Right renal pelvis (tissue), 4 donors: Measurements from ENCODE around the gene TMEM184A. TPM values are rescaled to one million over a fixed set of nuclear protein-coding genes. Genes with fewer than 3 reads are reported as not detected.

Experiments used
- DNase-seq, 4 donors: peaks; one replicate each; pipeline ENCODE4 v3.0.0-alpha.2; 2013; ENCODE audit warnings: low read depth in 4 of 4, low spot score in 3 of 4, missing footprints in 1 of 4
- polyA plus RNA-seq, 4 donors: library from polyadenylated mRNA; unstranded; fragments of 120-200 nt; gene quantifications; one replicate each; pipeline ENCODE4 v1.2.1, GENCODE V29; 2013; ENCODE audit not compliant: insufficient read length in 4 of 4

Gene TMEM184A
- polyA plus RNA-seq, 4 donors = 6.0 to 9.1 (median 7.4) TPM

DNA sequence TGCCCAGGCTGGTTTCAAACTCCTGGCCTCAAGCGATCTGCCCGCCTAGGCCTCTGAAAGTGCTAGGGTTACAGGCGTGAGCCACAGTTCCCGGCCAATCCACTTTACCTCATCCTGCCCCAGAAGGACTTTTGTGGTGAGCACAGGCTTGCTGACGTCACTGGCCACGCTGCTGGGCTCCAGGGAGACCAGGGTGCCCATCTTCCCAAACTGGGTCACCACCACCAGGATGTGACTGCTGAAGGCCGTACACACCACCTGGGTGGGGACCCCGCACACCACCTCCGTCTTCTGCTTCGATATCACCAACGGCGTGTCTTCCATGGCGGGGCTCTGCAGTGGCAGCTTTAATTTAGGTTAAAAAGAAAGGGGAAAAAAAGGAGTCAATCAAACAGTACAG lies 13.0 kb upstream of the TMEM184A start:
- DNase-seq = no peak

DNA sequence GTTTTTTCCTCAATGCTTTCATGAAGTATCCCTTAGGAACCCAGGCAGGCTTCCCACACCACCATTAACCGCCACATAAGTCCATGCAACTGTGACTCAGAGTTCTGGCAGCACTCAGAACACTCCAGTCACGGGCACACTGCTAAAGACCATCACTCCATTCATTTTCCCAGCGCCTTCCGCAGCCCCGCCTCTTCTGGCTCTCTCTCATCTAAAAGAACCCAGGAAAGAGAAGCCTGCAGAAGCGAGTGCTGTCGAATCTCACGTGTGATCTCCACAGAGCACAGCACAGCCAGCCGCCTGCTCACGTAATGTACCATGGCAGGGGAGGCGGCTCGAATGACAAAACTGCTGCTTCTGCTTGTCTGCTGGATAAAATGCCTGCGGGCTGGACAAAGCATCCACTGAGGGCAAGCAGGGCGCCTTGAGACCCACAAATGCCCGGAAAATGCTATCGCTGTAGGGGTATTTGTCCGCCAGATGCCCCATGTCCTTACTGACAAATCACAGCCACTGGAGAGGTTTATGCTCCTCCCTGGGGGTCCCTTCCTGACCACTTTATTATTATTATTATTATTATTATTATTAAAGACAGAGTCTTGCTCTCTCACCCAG lies 12.0 kb upstream of the TMEM184A start:
- DNase-seq = no peak

DNA sequence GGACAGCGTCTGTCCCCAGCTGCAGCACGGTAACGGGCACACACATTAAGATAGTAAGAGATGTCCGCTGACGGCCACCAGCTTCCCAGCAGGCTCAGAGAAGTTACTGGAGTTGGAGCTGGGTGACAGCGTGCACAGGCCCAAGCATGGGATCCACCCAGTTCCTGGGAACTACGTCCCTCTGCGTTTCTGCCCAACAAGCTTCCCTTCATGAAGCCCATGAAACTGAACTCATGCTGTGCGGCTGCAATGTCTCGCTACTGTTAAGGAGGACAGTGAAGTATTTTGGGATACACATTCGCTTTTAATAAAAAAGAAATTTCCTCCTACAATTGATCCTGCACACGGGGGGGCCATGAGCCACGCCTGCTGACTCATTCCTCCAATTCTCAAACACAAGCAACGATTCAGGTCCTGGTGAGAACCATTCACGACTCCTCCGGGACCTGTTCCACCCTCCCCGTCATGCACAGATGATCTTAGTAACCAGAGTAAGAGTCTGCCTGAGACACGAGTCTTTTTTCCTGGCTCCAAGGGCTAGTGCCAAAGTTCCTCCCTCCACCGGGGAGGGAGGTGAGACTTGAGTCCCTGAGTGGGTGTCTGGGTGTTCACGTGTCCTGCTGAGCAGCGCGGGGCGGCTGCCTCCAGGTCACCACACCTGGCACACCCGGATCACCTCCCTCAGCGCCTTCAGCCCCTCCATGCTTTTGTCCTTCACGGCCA lies 11.2 kb upstream of the TMEM184A start:
- DNase-seq = peak in 1 of 4 donors; percentile 40

DNA sequence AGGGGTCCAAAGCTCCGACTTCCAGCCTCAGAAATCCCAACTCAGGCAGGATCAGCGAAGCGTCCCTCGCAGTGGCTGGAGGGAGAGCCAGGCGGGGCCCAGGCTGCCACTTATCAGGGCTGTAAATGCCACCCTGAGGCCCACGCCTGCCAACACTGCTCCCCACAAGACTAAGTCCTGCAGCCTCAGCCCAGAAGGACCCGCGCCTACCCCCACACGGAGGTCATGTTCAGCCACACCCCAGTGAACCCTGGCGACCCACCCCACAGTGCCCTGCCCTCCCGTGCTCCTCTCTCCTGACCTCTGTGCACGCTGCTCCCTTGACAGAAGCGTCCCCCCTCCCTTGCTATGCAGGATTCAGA lies 10.7 kb upstream of the TMEM184A start:
- DNase-seq = no peak

DNA sequence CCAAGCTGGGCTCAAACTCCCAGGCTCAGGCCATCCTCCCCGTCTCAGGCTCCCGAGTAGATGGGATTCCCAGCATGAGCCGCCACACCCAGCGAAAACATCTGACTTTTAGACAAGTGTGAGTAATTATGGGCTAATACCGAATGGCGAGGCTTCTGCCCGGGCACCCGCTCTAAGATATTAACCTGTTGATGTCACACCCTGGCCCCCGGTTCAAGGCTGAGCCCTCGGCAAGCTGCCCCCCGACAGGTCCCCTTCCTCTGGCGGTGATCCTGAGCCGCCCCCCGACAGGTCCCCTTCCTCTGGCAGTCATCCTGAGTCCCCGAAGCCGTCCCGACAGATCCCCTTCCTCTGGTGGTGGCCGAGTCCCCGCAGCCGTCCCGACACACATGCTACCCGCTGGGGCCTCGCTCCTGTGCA lies 8.6 kb upstream of the TMEM184A start:
- DNase-seq = no peak

DNA sequence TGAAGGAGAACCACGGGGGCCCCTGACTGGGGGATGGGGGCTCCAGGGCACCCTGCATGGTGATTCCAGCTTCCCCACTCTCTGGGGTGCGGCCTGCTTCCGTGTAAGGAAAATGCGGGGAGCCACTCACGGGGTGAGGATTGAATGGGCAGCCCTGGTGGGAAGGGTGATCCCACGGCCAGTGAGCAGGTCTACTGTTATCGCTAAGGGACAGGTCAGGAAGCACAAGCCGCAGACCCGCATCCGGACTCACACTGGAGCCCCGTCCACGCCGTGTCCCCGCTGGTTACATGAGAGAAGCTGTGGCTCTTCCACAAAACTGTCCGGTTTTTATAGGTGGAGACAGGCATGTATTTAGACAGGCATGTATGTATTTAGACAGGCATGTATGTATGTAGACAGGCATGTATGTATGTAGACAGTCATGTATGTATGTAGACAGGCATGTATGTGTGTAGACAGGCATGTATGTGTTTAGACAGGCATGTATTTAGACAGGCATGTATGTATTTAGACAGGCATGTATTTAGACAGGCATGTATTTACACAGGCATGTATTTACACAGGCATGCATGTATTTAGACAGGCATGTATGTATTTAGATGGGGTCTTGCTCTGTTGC lies 8.1 kb upstream of the TMEM184A start:
- no peak for DNase-seq

DNA sequence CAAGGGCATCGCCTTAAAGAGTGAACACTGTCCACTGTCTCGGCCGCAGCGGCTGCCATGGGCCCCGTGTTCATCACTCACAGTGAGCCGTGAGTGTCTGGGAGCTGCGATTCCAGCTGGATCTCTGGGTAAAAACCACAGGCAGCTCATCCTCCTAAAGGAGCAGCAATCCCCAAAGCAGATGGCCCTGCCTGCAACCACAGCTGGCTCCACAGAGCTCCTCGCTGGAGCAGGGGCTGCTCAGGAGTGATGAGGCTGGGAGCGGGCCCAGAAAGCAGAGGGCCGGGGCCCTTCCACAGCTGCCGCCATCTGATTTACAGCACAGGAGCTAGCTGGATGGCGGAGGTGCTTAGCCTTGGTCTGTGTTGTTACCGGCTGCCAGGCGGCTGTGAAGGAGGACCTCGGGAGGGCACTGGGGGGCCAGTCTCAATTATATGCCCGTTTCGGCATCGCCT lies 6.6 kb upstream of the TMEM184A start:
- DNase-seq = no peak

DNA sequence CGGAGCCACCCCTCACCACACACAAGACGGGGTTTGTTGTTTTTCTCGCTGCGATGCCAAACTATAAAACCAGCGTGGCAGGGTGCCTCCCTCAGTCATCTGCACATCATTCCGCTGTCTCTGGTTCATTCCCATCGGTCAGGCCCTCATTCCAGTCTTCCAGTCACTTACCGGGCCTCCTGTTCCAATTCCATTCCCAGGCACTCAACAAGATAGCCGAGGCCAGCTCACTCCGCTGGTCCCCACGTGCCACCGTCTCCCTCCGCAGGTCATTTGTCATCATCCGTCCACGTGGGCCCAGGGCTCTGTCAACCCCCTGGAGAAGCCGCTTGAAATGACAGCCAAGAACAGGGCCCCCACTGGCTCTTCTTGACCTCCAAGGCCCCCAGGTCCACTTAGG lies 6.1 kb upstream of the TMEM184A start:
- no peak for DNase-seq

DNA sequence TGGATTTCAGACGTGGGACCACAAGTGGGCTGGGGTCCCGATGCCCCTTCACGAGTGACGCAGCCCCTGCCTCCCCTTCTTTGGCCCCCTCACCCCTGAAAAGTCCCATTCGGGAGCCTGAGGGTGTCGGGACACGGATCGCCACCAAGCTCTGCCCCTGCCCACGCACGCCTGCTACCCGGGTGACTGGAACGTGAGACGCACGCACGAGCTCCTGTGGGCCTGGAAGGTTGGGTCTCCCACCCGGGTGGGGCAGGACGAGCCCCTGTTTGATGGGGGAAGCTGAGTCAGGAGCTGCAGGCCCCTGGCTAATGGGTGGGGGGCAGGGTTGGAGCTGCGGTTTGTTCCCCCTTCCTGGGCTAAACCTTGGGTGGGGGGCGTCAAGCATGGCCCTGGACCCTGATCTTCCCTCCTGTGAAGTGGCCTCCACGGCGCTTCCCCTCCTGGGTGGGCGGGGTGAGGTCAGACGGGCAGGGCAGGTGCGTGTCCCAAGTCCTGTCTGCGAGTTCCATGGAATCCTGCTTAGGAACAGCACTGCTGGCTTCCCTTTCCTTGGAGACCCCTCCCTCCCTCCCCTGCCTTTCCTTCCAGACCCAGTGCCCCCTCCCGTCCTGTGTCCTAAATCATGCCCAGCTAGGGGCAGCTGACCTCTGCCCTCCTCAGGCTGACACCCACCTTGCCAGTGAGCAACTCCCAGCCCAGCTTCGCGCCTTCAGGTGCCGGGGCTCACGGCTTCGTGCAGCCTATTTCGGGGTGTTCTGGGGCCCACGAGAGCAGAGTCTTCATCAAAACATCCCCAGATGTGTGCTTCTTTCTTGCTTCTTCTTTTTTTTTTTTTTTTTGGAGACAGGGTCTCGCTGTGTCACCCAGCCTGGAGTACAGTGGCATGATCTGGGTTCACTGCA lies 5.3 kb upstream of the TMEM184A start:
- no peak for DNase-seq

DNA sequence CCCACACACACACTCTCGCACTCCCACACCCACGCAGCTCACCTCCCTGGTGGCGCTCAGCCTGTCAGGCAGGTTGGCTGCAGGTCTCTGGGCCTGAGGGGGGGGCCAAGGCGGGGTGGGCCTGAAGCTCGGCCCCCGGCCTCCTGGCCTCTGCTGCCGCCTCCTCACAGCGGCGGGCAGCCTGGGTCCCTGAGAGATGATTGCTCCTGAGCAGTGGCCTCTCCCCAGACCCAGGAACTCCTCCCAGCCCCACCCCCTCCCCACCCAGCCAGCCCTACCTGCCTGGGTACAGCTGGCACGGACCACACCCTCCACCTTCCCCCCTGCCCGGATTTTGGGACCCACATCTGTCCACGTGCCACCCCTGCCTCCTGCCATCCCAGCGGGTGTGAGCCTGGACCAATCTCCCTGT lies 4.6 kb upstream of the TMEM184A start:
- DNase-seq = no peak

DNA sequence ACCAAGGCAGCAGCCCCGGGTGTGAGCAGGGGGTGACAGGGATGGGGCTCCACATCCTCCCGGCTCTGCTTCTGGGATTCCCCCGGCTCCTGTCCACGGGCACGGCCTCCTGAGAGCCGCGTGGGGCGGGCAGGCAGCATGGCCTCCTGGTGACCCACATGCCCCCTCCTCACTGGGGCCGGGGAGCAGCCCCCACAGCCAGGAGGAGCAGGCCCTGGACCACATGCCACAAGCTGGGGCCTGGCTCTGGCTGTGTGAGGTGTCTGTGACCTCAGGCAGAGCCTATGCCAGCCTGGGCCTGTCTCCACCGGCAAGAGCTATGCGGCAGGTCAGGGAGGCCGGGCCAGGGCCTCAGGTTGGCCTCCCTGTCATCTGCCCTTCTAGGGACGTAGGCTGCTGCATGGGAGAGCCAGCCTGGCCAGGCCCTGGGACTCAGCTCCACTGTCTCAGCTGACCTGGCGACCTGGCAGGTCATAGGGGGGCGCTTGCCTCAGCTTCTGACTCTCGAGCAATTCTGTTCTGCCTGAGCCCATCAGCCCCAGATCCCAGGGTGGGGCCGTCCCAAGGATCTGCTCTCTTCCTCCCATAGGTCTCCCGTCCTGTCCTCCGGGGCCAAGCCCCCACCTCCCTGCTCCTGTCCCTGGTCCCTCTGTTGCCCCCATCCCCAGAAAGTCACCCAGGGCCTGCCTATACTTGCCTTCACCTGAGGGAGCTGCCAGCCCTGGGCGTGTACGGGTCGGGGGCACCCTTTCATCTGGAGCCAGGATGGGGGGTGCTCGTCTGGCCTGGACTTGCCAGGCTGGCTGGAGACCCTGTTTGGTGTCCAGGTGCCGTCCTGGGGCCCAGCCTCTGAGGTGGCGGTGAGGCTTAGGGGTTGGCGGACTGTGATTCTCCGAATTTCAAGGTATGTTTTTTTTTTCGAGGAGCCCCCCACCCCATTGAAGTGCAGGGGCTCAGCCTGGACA lies 3.9 kb upstream of the TMEM184A start:
- no peak for DNase-seq

DNA sequence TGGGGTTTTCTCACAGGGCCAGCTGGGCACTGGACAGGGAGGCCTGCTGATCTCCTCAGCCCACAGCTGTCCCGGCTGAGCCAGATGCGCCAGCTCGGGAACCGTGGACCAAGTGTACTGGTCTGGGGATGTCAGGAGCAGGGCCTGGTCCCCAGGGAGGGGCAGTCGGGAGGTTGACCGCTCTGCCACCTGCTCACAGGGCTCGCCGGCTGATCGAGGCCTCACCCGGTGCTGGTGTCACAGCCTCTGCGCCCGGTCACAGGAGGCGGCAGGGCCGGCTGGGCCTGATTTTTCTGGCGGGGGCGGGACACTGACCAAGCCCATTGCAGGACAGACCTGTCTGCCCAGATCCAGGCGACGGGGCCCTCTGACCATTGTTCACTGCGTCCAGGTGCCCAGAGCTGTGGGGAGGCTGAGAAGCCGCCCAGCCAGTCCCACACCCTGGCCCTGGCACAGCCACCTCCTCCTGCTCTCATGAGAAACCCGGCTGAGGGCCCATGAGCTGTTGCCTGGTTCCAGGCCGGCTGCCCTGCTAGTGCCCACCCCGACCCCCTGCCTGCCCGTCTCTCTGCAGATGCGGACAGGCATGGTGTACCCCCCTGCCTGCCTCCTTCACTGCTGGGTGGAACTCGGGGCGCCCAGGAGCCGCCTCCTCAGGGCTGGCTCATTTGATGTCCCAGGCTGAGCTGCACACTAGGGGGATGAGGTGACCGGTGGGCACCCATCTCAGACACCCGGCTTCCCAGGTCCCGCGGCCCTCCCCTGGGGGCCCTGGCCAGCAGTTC lies 3.0 kb upstream of the TMEM184A start:
- no peak for DNase-seq

DNA sequence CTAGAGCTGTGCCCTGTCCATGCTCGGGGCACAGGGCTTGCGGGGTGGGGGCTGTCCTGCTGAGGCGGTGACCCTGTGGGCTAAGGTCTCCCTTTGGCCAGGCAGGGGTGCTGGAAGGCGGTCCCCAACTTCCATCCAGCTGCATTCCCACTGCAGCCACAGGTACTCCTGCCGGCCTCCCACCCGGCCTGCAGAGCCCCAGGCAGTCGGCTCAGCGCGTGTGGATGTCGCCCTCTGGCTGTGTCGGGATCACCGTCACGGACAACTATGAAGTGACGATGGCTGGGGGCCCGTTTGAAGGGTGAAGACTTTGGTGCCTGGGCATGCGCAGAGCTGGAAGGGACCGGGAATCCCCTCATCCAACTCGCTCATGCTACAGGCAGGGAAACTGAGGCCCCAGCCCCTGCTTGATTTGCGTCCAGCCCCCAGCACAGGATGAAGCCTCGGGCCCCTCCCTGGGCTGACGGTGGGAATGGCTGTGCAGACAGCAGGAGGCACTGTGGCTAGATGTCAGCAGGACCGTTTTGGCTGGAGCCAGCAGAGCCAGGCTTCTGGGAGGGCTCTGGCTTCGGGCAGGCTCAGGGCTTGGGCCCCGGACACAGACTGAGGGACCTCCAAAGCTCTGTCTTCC lies 2.3 kb upstream of the TMEM184A start:
- no peak for DNase-seq

DNA sequence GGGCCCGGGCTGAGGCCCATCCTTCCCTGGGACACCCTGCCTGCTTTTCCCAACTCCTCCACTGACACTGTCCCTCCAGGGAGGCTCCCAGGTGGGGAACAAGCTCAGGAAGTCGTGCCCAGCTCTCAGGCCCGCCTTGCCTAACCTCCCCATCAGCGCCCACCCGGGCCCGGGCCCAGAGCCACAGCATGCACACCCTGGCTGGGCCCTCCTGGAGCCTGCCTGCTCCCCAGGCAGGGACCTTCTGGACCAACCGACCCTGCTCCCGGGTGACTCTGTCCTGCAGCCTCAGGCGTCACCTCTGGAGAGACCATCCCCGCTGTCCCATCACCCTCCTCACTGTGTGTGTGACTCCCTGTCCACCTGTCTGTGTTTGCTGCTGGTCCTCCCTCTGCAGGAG lies 1.8 kb upstream of the TMEM184A start:
- DNase-seq = no peak

DNA sequence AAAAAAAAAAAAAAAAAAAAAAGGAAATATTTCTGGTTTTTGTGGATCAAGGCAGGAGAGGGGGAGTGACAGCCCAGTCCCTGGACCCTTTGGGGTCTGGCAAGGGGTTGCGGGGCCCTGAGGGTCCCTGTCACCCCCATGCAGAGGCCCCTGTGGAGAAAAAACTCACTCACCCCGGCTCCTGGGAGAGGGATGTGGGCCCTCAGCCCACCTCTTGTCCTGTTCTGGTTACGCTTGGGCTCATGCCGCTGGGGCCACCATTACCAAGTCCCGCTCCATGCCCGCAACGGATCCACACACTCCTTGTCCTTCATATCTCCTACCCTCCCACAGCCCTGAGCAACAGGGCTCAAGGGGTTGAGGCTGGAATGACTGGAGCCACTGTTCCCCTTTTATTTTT lies 1.0 kb upstream of the TMEM184A start:
- DNase-seq = no peak

DNA sequence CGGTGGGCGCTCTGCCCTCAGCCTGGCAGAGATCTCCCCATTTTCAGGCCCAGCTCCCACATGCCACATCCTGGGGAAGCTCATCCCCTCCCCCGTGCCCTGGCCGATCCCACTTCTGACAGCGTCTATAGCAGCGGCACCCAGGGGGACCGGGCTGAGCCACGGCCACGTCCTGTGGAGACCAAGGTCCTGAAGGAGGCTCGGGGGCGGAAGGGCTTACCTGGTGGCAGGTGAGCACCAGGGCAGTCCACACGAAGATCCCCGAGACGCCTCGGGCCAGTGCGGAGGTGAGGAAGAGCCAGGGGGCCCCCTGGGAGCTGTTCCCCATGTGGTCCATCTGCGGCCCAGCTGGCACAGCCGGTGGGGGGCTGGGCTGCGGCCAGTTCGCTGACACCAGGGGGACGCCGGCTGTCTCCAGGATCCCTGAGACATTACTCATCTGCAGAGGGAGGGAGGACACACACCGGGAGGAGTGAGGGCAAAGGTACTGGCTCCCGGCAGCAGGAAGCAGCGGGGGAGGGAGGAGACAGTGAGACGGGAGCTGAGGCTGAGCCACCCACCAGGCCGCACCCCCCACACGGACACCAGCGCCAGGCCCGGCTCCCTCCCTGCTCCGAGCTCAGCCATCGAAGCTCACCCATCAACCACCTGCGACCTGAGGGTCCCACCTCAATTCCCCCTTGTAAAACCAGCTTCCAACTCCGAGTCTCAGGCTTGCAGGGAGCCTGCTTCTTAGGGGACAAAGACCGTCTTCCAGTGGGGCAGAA lies 776 bp downstream of the TMEM184A start:
- no peak for DNase-seq

DNA sequence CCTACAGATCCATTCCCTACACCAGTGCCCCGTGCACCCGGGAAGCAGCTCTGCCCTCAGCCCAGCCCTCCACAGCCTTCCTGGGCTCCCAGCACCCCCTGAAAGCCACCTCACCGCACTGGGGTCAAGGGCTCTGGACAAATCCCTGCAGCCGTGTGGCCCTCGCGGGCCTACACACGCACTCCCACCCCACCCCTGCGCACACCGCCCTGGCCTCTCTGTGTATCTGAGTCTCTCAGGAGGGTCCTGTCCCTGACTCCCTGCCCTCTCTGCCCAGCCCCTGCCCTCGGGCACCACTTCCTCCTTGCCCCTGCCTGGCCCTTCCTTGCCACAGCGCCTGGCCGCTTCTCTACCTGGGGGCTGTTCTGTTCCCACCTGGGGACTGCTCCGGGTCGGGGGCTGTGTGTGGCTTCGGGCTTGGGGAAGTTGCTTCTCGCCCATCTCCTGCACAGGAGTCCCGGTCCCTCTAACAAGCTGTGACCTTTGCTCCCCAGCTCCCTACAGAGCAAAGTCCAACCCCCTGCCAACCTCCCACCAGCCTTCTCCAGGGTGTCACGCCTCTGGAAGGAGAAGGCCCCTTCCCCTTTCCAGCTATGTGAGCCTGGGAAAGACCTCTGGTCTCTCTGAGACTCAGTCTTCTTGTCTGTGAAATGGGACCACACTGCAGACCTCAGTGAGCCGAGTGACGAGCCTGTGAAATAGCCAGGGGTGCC lies 1.5 kb downstream of the TMEM184A start:
- DNase-seq = no peak
